Transverse colon (tissue), 4 donors: Measurements from ENCODE around the gene NME3. TPM values are rescaled to one million over a fixed set of nuclear protein-coding genes. Genes with fewer than 3 reads are reported as not detected.

ENCODE experiments used
- DNase-seq: peaks from one replicate; pipeline ENCODE4 v3.0.0-alpha.2; 2019
- H3K27ac ChIP-seq, 4 donors: fragments of 200-600 bp; sonication (generic); 2 replicates each; pipeline ENCODE4 v1.5.1; 2016 to 2018; ENCODE audit warnings: inconsistent platforms in 4 of 4
- H3K27me3 ChIP-seq: fragments of 200-600 bp; sonication (generic); 2 replicates; pipeline ENCODE4 v1.5.1; 2017; ENCODE audit warnings: inconsistent platforms
- H3K36me3 ChIP-seq, 4 donors: fragments of 200-600 bp; sonication (generic); 2 replicates each; pipeline ENCODE4 v1.5.1; 2017 to 2019; ENCODE audit warnings: inconsistent platforms in 4 of 4
- H3K4me1 ChIP-seq, 4 donors: fragments of 200-600 bp; sonication (generic); 2 replicates each; pipeline ENCODE4 v1.5.1; 2017 to 2020; ENCODE audit warnings: inconsistent platforms in 4 of 4
- H3K4me3 ChIP-seq, 4 donors: fragments of 200-600 bp; sonication (generic); 1 replicate in 1 of 4; 2 replicates in 3 of 4; pipeline versions ENCODE4 v1.5.1 to v1.6.1; 2017 to 2019; ENCODE audit warnings: inconsistent platforms in 4 of 4
- H3K9me3 ChIP-seq, 2 donors: fragments of 200-600 bp; sonication (generic); 2 replicates each; pipeline ENCODE4 v1.5.1; 2017 to 2019; ENCODE audit warnings: inconsistent platforms in 2 of 2
- EP300 ChIP-seq: sonication (generic); formaldehyde crosslinking; IDR thresholded peaks from one replicate; pipeline ENCODE4 v1.6.1; 2017; ENCODE audit warnings: antibody characterized with exemption, low read depth
- POLR2A ChIP-seq: fragments of 450-650 bp; IDR thresholded peaks from one replicate; pipeline ENCODE4 v1.6.1; 2016; ENCODE audit warnings: antibody characterized with exemption, mild to moderate bottlenecking, moderate library complexity
- POLR2AphosphoS5 ChIP-seq, 3 donors: sonication (generic); formaldehyde crosslinking; IDR thresholded peaks; one replicate each; pipeline ENCODE4 v1.6.1; 2016; ENCODE audit warnings: antibody characterized with exemption in 3 of 3
- WGBS, 2 donors: methylation state at CpG; one replicate each; pipeline ENCODE4 v1.1.5; 2018; ENCODE audit warnings: low coverage in 1 of 2; 5-methylcytosine and 5-hydroxymethylcytosine counted together
- in situ Hi-C, 4 donors: fragments of 200-750 bp; cut with MboI; loops; one replicate each; pipeline versions ENCODE4 v1.15.0 to v1.15.1; 2017; ENCODE audit warnings: low sequenced_read_pairs in 3 of 4, low pct_ligation_motif_present in 1 of 4, low pct_unique_long_range_greater_than_20kb in 1 of 4
- intact Hi-C: fragments of 100-400 bp; cut with DNase I; formaldehyde crosslinking; loops from one replicate; pipeline ENCODE4 v1.15.1; 2023; ENCODE audit warnings: low total_unique reads
- total RNA-seq, 4 donors: library from RNA; depleted of rRNA; stranded (reverse); fragments of >200 nt; gene quantifications; one replicate each; pipeline ENCODE4 v1.1.0, GENCODE V29; 2016
- TF ChIP-seq, protein P1 (sequence below), 5 experiments: fragments of 200-600 bp in 3 of 5; fragments of 450-650 bp in 2 of 5; sonication (generic) in 3 of 5; IDR thresholded peaks; 1 replicate in 2 of 5; 2 replicates in 3 of 5; pipeline ENCODE4 v1.5.1; 2016 to 2017; ENCODE audit warnings: antibody characterized with exemption in 5 of 5, inconsistent platforms in 3 of 5, mild to moderate bottlenecking in 2 of 5, moderate library complexity in 1 of 5

Gene NME3
- total RNA-seq, 4 donors from 2014 or later, result 116 to 286 (median 132) TPM

DNA sequence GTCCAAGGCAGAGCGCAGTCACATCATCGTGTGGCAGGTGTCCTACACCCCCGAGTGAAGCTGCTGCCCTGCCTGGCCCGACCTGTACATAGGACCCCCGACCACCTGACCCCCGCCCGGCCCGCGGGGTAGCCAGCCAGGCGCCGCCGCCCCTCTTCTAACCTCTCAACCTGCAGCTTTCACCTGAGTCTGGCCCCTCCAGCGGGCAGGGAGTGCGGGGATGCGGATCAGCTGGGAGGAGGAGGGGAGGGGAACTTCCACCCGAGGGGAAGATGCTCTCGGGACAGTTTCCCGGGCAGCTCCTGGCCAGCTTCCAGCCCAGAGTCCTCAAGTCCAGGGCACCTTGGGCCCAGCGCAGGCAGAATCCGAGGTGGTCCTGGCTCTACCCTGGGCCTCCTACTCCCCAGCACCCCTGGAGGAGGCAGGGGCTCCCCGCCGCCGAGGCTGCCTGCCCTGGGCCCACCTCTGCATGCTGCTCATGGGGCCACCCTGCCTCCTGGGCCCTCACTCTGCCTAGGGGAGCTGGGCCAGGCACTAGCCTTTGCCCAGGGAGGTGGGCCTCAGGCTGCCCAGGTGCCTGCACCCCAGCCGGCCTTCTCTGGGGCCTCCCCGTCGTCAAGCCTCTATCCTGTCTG, 2.5 kb downstream of the NME3 start:
- no peak for TF ChIP-seq POLR2AphosphoS5 (IDR thresholded peaks at IDR 0.05)
- TF ChIP-seq EP300, result no peak
- TF ChIP-seq, protein P1, sequence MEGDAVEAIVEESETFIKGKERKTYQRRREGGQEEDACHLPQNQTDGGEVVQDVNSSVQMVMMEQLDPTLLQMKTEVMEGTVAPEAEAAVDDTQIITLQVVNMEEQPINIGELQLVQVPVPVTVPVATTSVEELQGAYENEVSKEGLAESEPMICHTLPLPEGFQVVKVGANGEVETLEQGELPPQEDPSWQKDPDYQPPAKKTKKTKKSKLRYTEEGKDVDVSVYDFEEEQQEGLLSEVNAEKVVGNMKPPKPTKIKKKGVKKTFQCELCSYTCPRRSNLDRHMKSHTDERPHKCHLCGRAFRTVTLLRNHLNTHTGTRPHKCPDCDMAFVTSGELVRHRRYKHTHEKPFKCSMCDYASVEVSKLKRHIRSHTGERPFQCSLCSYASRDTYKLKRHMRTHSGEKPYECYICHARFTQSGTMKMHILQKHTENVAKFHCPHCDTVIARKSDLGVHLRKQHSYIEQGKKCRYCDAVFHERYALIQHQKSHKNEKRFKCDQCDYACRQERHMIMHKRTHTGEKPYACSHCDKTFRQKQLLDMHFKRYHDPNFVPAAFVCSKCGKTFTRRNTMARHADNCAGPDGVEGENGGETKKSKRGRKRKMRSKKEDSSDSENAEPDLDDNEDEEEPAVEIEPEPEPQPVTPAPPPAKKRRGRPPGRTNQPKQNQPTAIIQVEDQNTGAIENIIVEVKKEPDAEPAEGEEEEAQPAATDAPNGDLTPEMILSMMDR (IDR thresholded peaks at IDR 0.05), result no peak
- no peak for TF ChIP-seq POLR2A
- H3K4me1 ChIP-seq, result peaks cover 6 to 32% (median 22%) of the 10 kb centered on the region in 4 donors
- intact Hi-C loops, result no loop called here
- no peaks in the 10 kb centered on the region for H3K9me3 ChIP-seq
- H3K4me3 ChIP-seq, result no peak overlapping the region
- H3K27ac ChIP-seq, result peak overlapping the region in 1 of 4 donors; percentile 95
- no peaks in the 10 kb centered on the region for H3K27me3 ChIP-seq
- in situ Hi-C loops, result no loop called here
- peaks cover 0 to 7% (median 0%) of the 10 kb centered on the region in 4 donors for H3K36me3 ChIP-seq
- no peak for DNase-seq
- 82% methylated on average over 24 of the region's 26 CpGs; no CpG with 5 or more reads in 1 of the 2 donors for WGBS, 2 donors

DNA sequence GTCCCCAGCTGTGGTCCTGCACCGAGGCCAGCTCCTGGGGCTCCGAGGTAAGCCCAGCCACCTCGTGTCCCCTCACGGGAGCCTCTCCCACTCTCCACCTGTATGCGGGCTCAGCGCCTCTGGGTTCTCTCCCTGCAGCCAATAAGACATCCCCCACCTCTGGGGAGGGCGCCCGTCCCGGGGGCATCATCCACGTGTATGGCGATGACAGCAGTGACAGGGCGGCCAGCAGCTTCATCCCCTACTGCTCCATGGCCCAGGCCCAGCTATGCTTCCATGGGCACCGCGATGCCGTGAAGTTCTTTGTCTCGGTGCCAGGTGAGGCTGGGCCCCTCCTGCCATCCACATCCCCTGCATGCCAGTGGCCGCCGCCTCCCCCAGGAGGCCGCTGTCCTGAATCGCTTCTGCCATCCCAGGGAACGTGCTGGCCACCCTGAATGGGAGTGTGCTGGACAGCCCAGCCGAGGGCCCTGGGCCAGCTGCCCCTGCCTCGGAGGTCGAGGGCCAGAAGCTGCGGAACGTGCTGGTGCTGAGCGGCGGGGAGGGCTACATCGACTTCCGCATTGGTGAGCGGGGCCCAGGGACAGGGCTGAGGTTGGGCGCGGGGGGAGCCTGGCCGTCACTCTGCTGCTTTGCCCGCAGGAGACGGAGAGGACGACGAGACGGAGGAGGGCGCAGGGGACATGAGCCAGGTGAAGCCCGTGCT, 3.1 kb downstream of the NME3 start:
- in situ Hi-C loops, result no loop called here
- TF ChIP-seq, protein P1 (IDR thresholded peaks at IDR 0.05), result no peak
- Histone ChIP-seq H3K36me3 (peaks cover 0 to 7% (median 0%) of the 10 kb centered on the region in 4 donors), H3K4me3 (no peak overlapping the region), H3K27ac (no peak overlapping the region), H3K4me1 (peaks cover 6 to 27% (median 19%) of the 10 kb centered on the region in 4 donors), H3K27me3 (no peaks in the 10 kb centered on the region), H3K9me3 (no peaks in the 10 kb centered on the region)
- WGBS, 2 donors, result 91% methylated on average over 40 of the region's 41 CpGs; no CpG with 5 or more reads in 1 of the 2 donors
- intact Hi-C loops, result no loop called here
- DNase-seq, result no peak

DNA sequence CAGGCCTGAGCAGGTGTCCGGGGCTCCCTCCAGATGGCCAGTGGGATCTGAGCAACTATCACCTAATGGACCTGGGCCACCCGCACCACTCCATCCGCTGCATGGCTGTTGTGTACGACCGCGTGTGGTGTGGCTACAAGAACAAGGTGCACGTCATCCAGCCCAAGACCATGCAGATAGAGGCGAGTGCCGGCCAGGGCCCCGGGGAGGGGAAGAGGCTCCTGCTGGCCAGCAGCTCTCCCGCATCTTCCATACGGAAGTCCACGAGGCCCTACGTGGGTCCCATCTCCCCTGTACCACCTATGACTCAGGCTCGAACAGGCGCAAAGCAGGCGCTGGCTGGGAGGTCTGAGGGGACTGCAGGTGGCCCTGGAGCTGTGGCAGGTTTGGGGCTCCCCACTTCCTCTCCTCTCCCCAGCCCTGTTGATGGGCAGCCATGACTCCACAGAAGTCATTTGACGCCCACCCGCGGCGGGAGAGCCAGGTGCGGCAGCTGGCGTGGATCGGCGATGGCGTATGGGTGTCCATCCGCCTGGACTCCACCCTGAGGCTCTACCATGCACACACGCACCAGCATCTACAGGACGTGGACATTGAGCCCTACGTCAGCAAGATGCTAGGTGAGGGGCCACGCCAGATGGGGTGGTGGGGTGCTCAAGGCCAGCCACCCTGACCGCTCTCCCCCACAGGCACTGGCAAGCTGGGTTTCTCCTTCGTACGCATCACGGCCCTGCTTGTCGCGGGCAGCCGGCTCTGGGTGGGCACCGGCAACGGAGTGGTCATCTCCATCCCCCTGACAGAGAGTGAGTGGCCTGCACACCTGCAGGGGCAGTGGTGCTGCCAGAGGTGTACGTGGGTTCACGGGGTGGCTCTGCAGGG, 4.0 kb downstream of the NME3 start:
- no peaks in the 10 kb centered on the region for H3K27me3 ChIP-seq
- H3K36me3 ChIP-seq, result peaks cover 0 to 7% (median 0%) of the 10 kb centered on the region in 4 donors
- in situ Hi-C loops (no loop called here), intact Hi-C loops (no loop called here)
- no peak overlapping the region for H3K27ac ChIP-seq
- TF ChIP-seq EP300 (no peak), POLR2AphosphoS5 (IDR thresholded peaks at IDR 0.05) (peak in 1 of 3 donors; percentile 2)
- peaks cover 6 to 25% (median 19%) of the 10 kb centered on the region in 4 donors for H3K4me1 ChIP-seq
- H3K4me3 ChIP-seq, result no peak overlapping the region
- H3K9me3 ChIP-seq, result no peaks in the 10 kb centered on the region
- DNase-seq, result no peak
- WGBS, 2 donors, result 86% methylated on average over 29 of the region's 42 CpGs; no CpG with 5 or more reads in 1 of the 2 donors

DNA sequence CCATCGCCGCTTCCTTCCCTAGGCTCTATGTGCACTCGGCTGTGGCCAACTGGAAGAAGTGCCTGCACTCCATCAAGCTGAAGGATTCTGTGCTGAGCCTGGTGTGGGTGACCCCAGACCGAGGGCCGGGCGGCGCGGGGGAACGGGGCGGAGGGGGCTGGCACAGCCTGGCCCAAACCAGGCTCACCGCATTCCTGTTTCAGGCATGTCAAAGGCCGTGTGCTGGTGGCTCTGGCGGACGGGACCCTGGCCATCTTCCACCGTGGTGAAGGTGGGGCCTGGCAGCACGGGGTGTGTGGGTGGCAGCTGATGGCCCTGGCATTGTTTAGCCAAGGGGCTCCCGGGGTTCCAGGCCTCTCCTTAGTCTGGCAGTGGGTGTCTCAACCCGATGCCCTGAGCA, 4.6 kb downstream of the NME3 start:
- no peak overlapping the region for H3K4me3 ChIP-seq
- 94% methylated on average over 16 of the region's 18 CpGs; no CpG with 5 or more reads in 1 of the 2 donors for WGBS, 2 donors
- in situ Hi-C loops (no loop called here), intact Hi-C loops (no loop called here)
- H3K27me3 ChIP-seq, result no peaks in the 10 kb centered on the region
- no peaks in the 10 kb centered on the region for H3K9me3 ChIP-seq
- TF ChIP-seq, protein P1 (IDR thresholded peaks at IDR 0.05), result no peak
- TF ChIP-seq POLR2A (no peak), EP300 (no peak), POLR2AphosphoS5 (IDR thresholded peaks at IDR 0.05) (no peak)
- peaks cover 0 to 7% (median 0%) of the 10 kb centered on the region in 4 donors for H3K36me3 ChIP-seq
- no peak for DNase-seq
- H3K27ac ChIP-seq, result no peak overlapping the region
- peaks cover 6 to 19% (median 13%) of the 10 kb centered on the region in 4 donors for H3K4me1 ChIP-seq
